ENCODE results near the gene NECTIN3.

Gene NECTIN3

GRCh38 chr3:111087924-111088469 lies 16.4 kb downstream of the NECTIN3 start:
- no peak for DNase-seq

- DNase-seq, result no peak
These were observed 25.0 kb downstream of the NECTIN3 start for GRCh38 chr3:111096487-111097209.

DNA sequence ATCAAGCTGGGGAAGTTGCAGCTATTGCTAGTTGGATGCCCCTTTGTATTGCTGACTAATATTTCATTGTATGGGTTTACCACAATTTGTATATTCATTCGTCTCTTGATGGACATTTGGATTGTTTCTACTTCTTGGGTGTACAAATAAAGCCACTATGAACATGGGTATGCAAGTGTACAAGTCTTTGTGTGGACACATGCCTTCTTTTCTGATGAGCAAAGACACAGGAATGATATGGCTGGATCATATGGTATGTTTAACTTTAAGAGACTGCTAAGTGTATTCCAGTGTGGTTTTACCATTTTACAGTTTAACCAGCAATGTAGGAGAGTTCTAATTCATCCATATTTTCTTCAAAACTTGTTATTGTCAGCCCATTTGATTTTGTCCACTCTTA lies 32.2 kb downstream of the NECTIN3 start:
- DNase-seq, result no peak

DNA sequence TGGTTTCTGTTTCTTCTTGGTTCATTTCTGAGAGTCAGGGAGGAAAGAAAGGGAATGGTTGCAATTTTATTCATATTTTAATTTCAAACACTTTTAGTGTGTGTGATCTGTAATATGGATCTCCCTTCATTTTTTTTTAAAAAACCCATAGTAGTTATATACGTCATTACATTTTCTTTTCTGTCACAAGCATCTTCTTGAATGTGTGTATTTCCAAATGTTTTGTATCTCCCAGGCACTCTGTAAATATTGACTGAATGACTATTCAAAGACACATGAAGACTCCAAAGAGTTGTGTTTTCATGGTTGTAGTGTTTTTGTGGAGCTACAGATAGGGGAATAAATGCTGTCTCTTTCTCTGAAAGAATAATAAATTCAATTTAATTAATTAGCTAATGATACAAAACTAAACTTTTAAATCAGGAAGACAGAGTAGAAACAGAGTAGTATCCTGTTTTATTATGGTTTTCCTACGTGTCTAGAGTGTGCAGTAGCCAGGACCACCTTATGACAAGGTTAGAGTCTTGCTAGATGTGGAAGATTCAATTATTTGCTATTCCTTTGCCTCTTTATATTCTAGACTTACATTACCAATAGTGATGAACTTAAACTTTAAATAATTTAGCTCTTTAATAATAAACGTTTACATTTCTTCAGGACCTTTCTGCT lies 35.5 kb downstream of the NECTIN3 start:
- no peak for DNase-seq

DNA sequence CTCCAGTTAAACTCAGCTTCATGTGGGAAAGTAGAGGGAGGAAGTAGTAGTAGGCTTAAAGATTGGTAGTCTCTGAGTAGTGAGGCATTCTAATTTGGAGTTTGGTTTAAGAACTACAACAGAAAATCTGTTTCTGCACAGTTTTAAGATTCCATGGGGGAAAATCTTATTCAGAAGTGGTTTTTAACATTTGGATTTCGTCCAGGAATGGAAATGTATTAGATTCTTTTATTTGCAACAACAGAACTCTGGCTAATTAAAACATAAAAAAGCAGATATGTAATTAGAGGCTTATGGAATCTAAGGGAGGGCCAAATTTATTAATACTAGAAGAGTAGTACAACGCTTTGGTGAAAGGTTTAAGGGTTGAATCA lies 36.0 kb downstream of the NECTIN3 start:
- no peak for DNase-seq

DNA sequence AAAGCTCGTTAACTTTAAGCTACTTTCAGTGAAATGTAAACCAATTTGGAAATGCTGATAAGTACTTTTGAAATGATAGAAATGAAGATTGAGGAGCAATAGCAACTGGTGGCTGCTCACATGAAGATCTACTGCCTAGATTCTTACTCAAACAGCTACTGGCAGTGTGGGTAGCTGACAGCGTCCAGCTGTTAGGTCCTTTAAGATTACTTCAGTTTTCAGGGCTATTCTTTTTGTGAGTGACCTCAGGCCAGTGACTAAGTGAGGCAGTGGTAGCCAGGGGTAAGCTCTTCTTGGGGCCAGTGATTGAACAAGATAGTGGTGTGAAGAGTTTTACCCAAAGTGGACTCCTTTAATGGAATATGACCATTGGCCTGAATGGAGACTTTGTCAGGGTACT lies 41.3 kb downstream of the NECTIN3 start:
- DNase-seq, result no peak

GRCh38 chr3:111128884-111129283 lies 57.3 kb downstream of the NECTIN3 start:
- no peak for DNase-seq

GRCh38 chr3:111130827-111131226 lies 59.2 kb downstream of the NECTIN3 start:
- no peak for DNase-seq

DNA sequence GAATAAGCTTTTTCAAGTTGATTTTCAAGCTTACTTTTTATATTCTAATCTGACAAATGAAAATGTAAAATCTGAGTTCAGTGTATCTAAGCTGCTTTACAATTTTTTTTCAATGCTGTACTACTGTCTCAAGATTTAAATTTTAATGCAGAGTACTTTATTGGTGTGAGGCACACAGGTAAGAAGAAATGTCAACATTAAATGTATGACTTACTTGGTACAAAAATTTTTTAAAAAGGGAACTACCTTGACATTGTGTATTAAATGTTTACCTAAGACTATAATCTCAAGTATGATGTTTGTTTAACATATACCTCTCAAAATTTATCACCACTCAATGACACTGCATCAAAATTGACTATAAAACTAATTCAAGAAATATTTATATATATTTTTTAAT lies 62.7 kb downstream of the NECTIN3 start:
- DNase-seq, result no peak

- no peak for DNase-seq
These were observed 79.8 kb downstream of the NECTIN3 start for GRCh38 chr3:111151438-111151837.

DNA sequence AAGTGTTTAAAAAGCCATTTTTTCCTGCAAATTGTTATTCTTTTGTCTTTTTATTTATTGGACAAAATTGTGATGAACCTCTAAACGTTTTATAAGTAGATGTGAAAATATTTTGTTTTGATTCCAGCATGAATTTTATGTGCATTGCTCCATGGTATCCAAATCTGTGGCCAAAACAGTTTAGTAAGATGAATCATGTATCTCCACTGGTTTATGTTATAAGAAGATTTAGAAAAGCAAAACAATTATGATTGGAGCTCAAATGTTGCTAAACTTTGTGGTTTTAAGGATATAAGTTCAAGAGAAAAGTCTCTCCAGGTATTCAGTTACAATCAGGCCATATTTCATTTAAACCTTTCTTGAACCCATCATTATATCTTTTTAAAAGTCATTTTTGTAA lies 80.9 kb downstream of the NECTIN3 start:
- no peak for DNase-seq

DNA sequence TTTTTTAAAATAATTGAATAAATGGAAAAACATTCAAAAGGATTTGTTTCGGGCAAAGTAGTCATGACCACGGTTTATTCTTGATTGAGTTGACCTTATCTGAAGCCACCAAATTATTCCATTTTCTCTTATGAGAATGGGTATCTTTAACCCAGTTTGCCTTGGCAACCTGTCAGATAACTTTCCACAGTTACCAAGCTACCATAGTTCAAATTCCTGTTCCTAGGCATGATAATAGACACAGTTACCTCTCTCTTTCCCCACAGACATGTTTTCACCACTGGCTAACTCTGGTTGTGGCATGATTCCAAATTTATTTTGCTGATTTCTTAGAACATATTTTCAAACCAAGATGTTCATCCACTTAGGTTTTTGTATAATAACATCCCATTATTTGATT lies 84.9 kb downstream of the NECTIN3 start:
- no peak for DNase-seq

DNA sequence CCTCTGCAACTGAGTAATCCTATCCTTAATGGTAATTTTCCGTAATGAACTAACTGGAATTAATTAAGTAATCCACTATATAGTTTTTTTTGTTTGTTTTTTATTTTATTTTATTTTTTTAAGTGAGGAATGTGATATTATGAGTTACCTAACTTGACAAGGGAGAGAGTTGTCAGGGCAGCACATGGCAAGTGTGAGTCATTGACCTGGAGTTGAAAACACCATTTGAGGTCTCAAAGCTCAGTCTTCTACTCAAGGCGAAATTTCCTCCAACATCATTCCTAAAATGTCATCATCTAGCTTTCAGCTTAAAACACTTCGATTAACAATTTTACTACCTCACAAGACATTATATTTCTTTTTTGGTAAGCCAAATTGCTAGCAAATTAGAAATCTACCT lies 87.8 kb downstream of the NECTIN3 start:
- no peak for DNase-seq

DNA sequence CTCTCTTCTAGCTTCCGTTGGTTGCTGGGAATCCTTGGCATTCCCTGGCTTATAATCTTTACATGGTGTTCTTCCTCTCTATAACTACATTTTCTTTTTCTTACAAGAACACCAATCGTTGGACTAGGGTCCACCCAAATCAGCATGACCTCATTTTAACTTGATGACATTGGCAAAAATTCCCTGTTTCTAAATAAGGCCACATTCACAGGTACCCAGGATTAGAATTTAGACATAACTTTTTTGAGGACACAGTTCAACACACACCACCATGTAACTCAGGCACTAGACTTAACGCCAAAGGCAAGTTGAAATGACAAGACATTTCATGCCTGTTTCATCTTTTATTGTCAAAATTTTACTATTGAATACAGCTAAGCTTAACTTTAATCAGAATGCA lies 93.0 kb downstream of the NECTIN3 start:
- DNase-seq, result no peak

- no peak for DNase-seq
These were observed 93.8 kb downstream of the NECTIN3 start for GRCh38 chr3:111165411-111165810.

DNA sequence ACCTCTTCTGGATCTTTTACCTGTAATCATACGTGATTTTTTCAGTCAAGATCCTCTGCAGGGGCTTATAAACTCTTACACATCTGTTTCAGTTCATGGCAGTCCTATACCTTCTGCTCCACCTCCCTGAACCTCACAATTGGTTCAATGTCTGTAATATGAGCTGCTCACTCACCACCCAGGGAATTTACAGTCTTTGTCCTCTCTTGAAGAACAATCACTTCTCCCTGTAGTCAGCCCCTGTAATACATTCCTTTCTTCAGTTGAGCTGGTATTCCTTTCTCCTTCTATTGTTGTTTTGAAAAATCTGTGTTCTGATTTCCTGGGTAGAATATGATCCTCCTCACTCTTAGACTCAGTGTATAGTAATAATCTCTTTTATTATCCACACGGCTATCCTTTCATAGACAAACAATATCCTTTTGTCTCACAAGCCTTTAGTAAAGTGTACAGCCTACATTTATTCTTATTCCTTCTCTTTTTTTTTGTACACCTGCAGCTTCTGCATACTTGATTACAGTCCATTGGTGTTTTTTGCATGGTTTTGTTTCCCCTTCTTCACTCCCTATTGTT lies 101.8 kb downstream of the NECTIN3 start:
- DNase-seq, result peak; percentile 57

DNA sequence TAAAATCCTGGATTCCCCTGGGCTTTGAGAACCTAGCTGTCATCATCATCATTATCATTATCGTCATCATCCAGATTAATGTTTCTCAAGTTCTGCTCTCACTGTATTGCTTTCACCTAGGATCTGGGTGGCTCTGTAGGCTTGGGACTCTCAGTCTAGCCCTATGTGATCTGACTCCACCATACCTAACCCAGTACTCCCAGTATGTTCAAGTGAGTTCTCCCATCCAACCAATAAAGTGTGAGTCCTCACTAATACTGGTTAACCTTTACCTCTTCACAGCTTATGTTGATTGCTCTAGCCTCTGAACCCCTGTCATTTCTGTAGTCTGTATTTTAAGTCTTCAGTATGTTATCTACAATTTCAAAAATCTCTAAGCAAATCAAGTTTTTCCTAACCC lies 102.3 kb downstream of the NECTIN3 start:
- no peak for DNase-seq

- DNase-seq, result no peak
These were observed 118.9 kb downstream of the NECTIN3 start for GRCh38 chr3:111190518-111190917.

GRCh38 chr3:111193472-111193871 lies 121.9 kb downstream of the NECTIN3 start:
- DNase-seq, result no peak

- no peak for DNase-seq
These were observed 122.4 kb downstream of the NECTIN3 start for GRCh38 chr3:111194048-111194447.

GRCh38 chr3:111197485-111197884 lies 125.9 kb downstream of the NECTIN3 start:
- DNase-seq, result peak; percentile 12

GRCh38 chr3:111200027-111200426 lies 128.4 kb downstream of the NECTIN3 start:
- DNase-seq, result no peak

GRCh38 chr3:111210003-111210711 lies 138.5 kb downstream of the NECTIN3 start:
- no peak for DNase-seq
